ENCODE results near the gene PTPN18.

The PTPN18 gene

GRCh38 chr2:130345091-130345490, 10.8 kb upstream of the PTPN18 start:
- Histone ChIP-seq H3K79me2 (ENCODE audit: insufficient read depth, low read length) (peaks cover 36% of the 10 kb centered on the region), H3K9ac (ENCODE audit: low read depth, low read length) (no peak overlapping the region), H3K9me3 (ENCODE audit: insufficient read depth, low read length, severe bottlenecking) (no peaks in the 10 kb centered on the region), H3K4me2 (ENCODE audit: insufficient read depth, low read length) (peak overlapping the region; percentile 17; the same call in 1 of the 2 replicates), H2AFZ (ENCODE audit: low read depth, low read length) (no peak overlapping the region), H3K27ac (ENCODE audit: low read length) (no peak overlapping the region), H3K4me3 (ENCODE audit: low read depth in 1 of 2, low read length in 2 of 2) (no peak overlapping the region), H3K36me3 (ENCODE audit: insufficient read depth, low read length) (peaks cover 55% of the 10 kb centered on the region), H3K4me1 (ENCODE audit: insufficient read depth, low read length) (peaks cover 35% of the 10 kb centered on the region), H3K27me3 (ENCODE audit: insufficient read depth, low read length, poor library complexity) (no peaks in the 10 kb centered on the region), H4K20me1 (ENCODE audit: insufficient read depth, low read length) (peaks cover 25% of the 10 kb centered on the region)
- ATAC-seq (ENCODE audit: insufficient read depth, low read depth) (no peak), DNase-seq (no peak)
- TF ChIP-seq CTCF (IDR thresholded peaks at IDR 0.05; ENCODE audit: borderline replicate concordance, extremely low read depth, low read length, poor library complexity, severe bottlenecking) (no peak), EZH2 (IDR thresholded peaks at IDR 0.05; ENCODE audit: borderline replicate concordance, low read depth, low read length, severe bottlenecking) (no peak)

GRCh38 chr2:130345611-130346010, 10.2 kb upstream of the PTPN18 start:
- Histone ChIP-seq H3K4me1 (ENCODE audit: insufficient read depth, low read length) (peaks cover 33% of the 10 kb centered on the region), H3K9me3 (ENCODE audit: insufficient read depth, low read length, severe bottlenecking) (no peaks in the 10 kb centered on the region), H3K4me2 (ENCODE audit: insufficient read depth, low read length) (peak overlapping the region; percentile 17; the same call in 1 of the 2 replicates), H3K4me3 (ENCODE audit: low read depth in 1 of 2, low read length in 2 of 2) (no peak overlapping the region), H3K27ac (ENCODE audit: low read length) (no peak overlapping the region), H3K27me3 (ENCODE audit: insufficient read depth, low read length, poor library complexity) (no peaks in the 10 kb centered on the region), H2AFZ (ENCODE audit: low read depth, low read length) (no peak overlapping the region), H3K36me3 (ENCODE audit: insufficient read depth, low read length) (peaks cover 50% of the 10 kb centered on the region), H3K79me2 (ENCODE audit: insufficient read depth, low read length) (peaks cover 36% of the 10 kb centered on the region), H3K9ac (ENCODE audit: low read depth, low read length) (no peak overlapping the region), H4K20me1 (ENCODE audit: insufficient read depth, low read length) (peaks cover 25% of the 10 kb centered on the region)
- ATAC-seq (ENCODE audit: insufficient read depth, low read depth), result no peak
- TF ChIP-seq CTCF (IDR thresholded peaks at IDR 0.05; ENCODE audit: borderline replicate concordance, extremely low read depth, low read length, poor library complexity, severe bottlenecking), result no peak
- TF ChIP-seq EZH2 (IDR thresholded peaks at IDR 0.05; ENCODE audit: borderline replicate concordance, low read depth, low read length, severe bottlenecking), result no peak
- no peak for DNase-seq

GRCh38 chr2:130346041-130346740, 9.7 kb upstream of the PTPN18 start:
- peaks cover 46% of the 10 kb centered on the region for H3K36me3 ChIP-seq (ENCODE audit: insufficient read depth, low read length)
- H3K4me3 ChIP-seq (ENCODE audit: low read depth in 1 of 2, low read length in 2 of 2), result no peak overlapping the region
- no peak overlapping the region for H3K9ac ChIP-seq (ENCODE audit: low read depth, low read length)
- DNase-seq (no peak), ATAC-seq (ENCODE audit: insufficient read depth, low read depth) (no peak)
- H3K4me2 ChIP-seq (ENCODE audit: insufficient read depth, low read length), result peak overlapping the region; percentile 17; the same call in 1 of the 2 replicates
- no peaks in the 10 kb centered on the region for H3K9me3 ChIP-seq (ENCODE audit: insufficient read depth, low read length, severe bottlenecking)
- H3K4me1 ChIP-seq (ENCODE audit: insufficient read depth, low read length), result peaks cover 27% of the 10 kb centered on the region
- no peaks in the 10 kb centered on the region for H3K27me3 ChIP-seq (ENCODE audit: insufficient read depth, low read length, poor library complexity)
- no peak for TF ChIP-seq CTCF (IDR thresholded peaks at IDR 0.05; ENCODE audit: borderline replicate concordance, extremely low read depth, low read length, poor library complexity, severe bottlenecking)
- TF ChIP-seq EZH2 (IDR thresholded peaks at IDR 0.05; ENCODE audit: borderline replicate concordance, low read depth, low read length, severe bottlenecking), result no peak
- H2AFZ ChIP-seq (ENCODE audit: low read depth, low read length), result no peak overlapping the region
- H3K27ac ChIP-seq (ENCODE audit: low read length), result no peak overlapping the region
- peaks cover 34% of the 10 kb centered on the region for H3K79me2 ChIP-seq (ENCODE audit: insufficient read depth, low read length)
- peaks cover 25% of the 10 kb centered on the region for H4K20me1 ChIP-seq (ENCODE audit: insufficient read depth, low read length)

Measured in DND-41 (cell line).